SK-N-SH treated with all-trans-retinoic acid at 6 μM for 48 hours (cell line): ENCODE data around the gene LRRC17.

Source experiments
- ARNTL ChIP-seq: fragments of 450-650 bp; formaldehyde crosslinking; IDR thresholded peaks from 2 replicates; pipeline ENCODE4 v1.5.0; 2020; ENCODE audit warnings: low read depth, mild to moderate bottlenecking, moderate library complexity, borderline replicate concordance
- ESRRG ChIP-seq: fragments of 250-450 bp; sonication (Bioruptor Pico); IDR thresholded peaks from 2 replicates; pipeline ENCODE4 v1.6.1; 2021; ENCODE audit warnings: mild to moderate bottlenecking
- GLIS3 ChIP-seq: fragments of 250-450 bp; sonication (Bioruptor Pico); IDR thresholded peaks from 2 replicates; pipeline ENCODE4 v1.5.0; 2020; ENCODE audit warnings: mild to moderate bottlenecking, moderate library complexity
- ISL1 ChIP-seq: fragments of 250-450 bp; sonication (Bioruptor Pico); IDR thresholded peaks from 2 replicates; pipeline ENCODE4 v2.1.2; 2022; ENCODE audit warnings: mild to moderate bottlenecking, moderate library complexity
- OSR1 ChIP-seq: fragments of 250-450 bp; sonication (Bioruptor Pico); IDR thresholded peaks from 2 replicates; pipeline ENCODE4 v1.8.0; 2022; ENCODE audit warnings: moderate library complexity, mild to moderate bottlenecking, inconsistent platforms
- PPARA ChIP-seq: fragments of 250-450 bp; sonication (Bioruptor Pico); IDR thresholded peaks from 2 replicates; pipeline ENCODE4 v1.5.0; 2020; ENCODE audit warnings: mild to moderate bottlenecking, borderline replicate concordance
- RARB ChIP-seq: fragments of 250-450 bp; sonication (Bioruptor Pico); IDR thresholded peaks from 2 replicates; pipeline ENCODE4 v1.8.0; 2021; ENCODE audit warnings: mild to moderate bottlenecking, moderate library complexity
- SNAI2 ChIP-seq: fragments of 250-450 bp; sonication (Bioruptor Pico); IDR thresholded peaks from 2 replicates; pipeline ENCODE4 v1.5.0; 2020; ENCODE audit warnings: mild to moderate bottlenecking, moderate library complexity
- TOX ChIP-seq: fragments of 250-450 bp; sonication (Bioruptor Pico); IDR thresholded peaks from 2 replicates; pipeline ENCODE4 v1.8.0; 2021; ENCODE audit warnings: mild to moderate bottlenecking, moderate library complexity, borderline replicate concordance
- ZFP30 ChIP-seq: fragments of 450-650 bp; formaldehyde crosslinking; IDR thresholded peaks from 2 replicates; pipeline ENCODE4 v1.5.0; 2022; ENCODE audit warnings: mild to moderate bottlenecking, moderate library complexity
- ZNF565 ChIP-seq: fragments of 450-650 bp; formaldehyde crosslinking; conservative IDR thresholded peaks from 2 replicates; pipeline ENCODE4 v1.5.0; 2020; ENCODE audit warnings: low read depth, mild to moderate bottlenecking, moderate library complexity
- TF ChIP-seq, protein P1 (sequence below): fragments of 250-450 bp; sonication (Bioruptor Pico); IDR thresholded peaks from 2 replicates; pipeline ENCODE4 v1.5.1; 2020; ENCODE audit warnings: low read depth, mild to moderate bottlenecking, moderate library complexity
- TF ChIP-seq, protein P2 (sequence below): fragments of 250-450 bp; sonication (Bioruptor Pico); IDR thresholded peaks from 2 replicates; pipeline ENCODE4 v1.8.0; 2020; ENCODE audit warnings: mild to moderate bottlenecking, moderate library complexity, borderline replicate concordance

DNA sequence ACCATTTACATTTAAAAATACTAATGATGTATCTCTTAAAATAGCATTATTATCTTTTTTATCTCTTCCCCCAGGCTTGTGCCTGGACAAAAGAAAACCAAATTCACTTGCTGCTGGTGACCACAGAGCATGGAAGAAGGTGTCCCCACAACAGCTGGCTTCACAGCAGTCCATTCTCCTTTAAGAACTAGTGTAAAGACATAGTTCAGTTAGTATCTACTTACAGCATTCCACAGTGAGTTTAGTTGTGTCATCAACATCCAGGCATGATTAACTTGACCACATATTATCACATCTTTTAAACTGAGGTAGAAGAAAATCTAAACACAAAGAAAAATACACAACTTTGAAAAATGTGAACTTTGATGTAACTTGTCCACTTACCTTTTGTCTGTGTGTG, 55.0 kb downstream of the LRRC17 start:
- TF ChIP-seq ESRRG = no peak
- no peak for TF ChIP-seq ZFP30
- TF ChIP-seq ISL1 = no peak
- TF ChIP-seq, protein P1, sequence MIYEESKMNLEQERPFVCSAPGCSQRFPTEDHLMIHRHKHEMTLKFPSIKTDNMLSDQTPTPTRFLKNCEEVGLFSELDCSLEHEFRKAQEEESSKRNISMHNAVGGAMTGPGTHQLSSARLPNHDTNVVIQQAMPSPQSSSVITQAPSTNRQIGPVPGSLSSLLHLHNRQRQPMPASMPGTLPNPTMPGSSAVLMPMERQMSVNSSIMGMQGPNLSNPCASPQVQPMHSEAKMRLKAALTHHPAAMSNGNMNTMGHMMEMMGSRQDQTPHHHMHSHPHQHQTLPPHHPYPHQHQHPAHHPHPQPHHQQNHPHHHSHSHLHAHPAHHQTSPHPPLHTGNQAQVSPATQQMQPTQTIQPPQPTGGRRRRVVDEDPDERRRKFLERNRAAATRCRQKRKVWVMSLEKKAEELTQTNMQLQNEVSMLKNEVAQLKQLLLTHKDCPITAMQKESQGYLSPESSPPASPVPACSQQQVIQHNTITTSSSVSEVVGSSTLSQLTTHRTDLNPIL (CRISPR knock-in tag) = no peak
- no peak for TF ChIP-seq TOX (CRISPR knock-in tag)
- no peak for TF ChIP-seq OSR1 (CRISPR knock-in tag)
- TF ChIP-seq PPARA (CRISPR knock-in tag) = no peak
- no peak for TF ChIP-seq GLIS3 (CRISPR knock-in tag)
- TF ChIP-seq, protein P2, sequence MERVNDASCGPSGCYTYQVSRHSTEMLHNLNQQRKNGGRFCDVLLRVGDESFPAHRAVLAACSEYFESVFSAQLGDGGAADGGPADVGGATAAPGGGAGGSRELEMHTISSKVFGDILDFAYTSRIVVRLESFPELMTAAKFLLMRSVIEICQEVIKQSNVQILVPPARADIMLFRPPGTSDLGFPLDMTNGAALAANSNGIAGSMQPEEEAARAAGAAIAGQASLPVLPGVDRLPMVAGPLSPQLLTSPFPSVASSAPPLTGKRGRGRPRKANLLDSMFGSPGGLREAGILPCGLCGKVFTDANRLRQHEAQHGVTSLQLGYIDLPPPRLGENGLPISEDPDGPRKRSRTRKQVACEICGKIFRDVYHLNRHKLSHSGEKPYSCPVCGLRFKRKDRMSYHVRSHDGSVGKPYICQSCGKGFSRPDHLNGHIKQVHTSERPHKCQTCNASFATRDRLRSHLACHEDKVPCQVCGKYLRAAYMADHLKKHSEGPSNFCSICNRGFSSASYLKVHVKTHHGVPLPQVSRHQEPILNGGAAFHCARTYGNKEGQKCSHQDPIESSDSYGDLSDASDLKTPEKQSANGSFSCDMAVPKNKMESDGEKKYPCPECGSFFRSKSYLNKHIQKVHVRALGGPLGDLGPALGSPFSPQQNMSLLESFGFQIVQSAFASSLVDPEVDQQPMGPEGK (CRISPR knock-in tag) = no peak
- TF ChIP-seq RARB (CRISPR knock-in tag) = no peak
- no peak for TF ChIP-seq ARNTL
- TF ChIP-seq ZNF565 = no peak
- TF ChIP-seq SNAI2 (CRISPR knock-in tag) = no peak
